PC-3 (cell line): ENCODE measurements around the gene ARFGAP1. TPM values are rescaled to one million over a fixed set of nuclear protein-coding genes. Genes with fewer than 3 reads are reported as not detected.

Source experiments
- ATAC-seq: fragments of 200-7000 bp; cut with Tn5 transposase; 2 replicates; pipeline ENCODE4 v1.9.1; 2020; ENCODE audit warnings: mild to moderate bottlenecking, moderate library complexity
- BruUV-seq: library from RNA; stranded (reverse); fragments of 400-500 nt; replicated peaks from 2 replicates; lab custom pipeline; 2021; lab: Mats Ljungman, UMichigan
- CTCF ChIA-PET: fragments of 300-600 bp; sonication (Branson Sonifier 250); formaldehyde crosslinking; loops from one replicate; lab custom pipeline; 2022; ENCODE audit warnings: antibody characterized with exemption; lab: Charles Lee
- POLR2A ChIA-PET: fragments of 300-600 bp; sonication (Branson Sonifier 250); formaldehyde crosslinking; loops from one replicate; lab custom pipeline; 2022; ENCODE audit warnings: antibody characterized with exemption; ENCODE audit not compliant: unreplicated experiment; lab: Charles Lee
- DNase-seq: peaks from one replicate; pipeline ENCODE4 v3.0.0-alpha.2; 2015
- H2AFZ ChIP-seq: fragments of 300-600 bp; sonication (generic); 2 replicates; pipeline ENCODE4 v1.6.0; 2016; ENCODE audit warnings: antibody characterized with exemption, low read length
- H3F3A ChIP-seq: fragments of 300-600 bp; sonication (generic); one replicate; pipeline ENCODE4 v1.6.0; 2017; ENCODE audit warnings: antibody characterized with exemption, low read length, control low read depth, mild to moderate bottlenecking; ENCODE audit not compliant: unreplicated experiment
- H3K27ac ChIP-seq: fragments of 300-600 bp; sonication (generic); 2 replicates; pipeline ENCODE4 v1.5.1; 2016; ENCODE audit warnings: mild to moderate bottlenecking, low read length
- H3K27me3 ChIP-seq: fragments of 300-600 bp; sonication (generic); 2 replicates; pipeline ENCODE4 v1.6.1; 2016; ENCODE audit warnings: low read length, mixed read lengths
- H3K36me3 ChIP-seq: fragments of 300-600 bp; sonication (generic); 2 replicates; pipeline ENCODE4 v1.6.1; 2016; ENCODE audit warnings: low read depth, mixed run types, low read length, mixed read lengths
- H3K4me1 ChIP-seq: fragments of 300-600 bp; sonication (generic); 2 replicates; pipeline ENCODE4 v1.5.1; 2016; ENCODE audit warnings: low read length; ENCODE audit not compliant: insufficient read depth
- H3K4me2 ChIP-seq: fragments of 300-600 bp; sonication (generic); 2 replicates; pipeline ENCODE4 v1.6.0; 2016; ENCODE audit warnings: low read length
- H3K4me3 ChIP-seq: fragments of 300-600 bp; sonication (generic); 2 replicates; pipeline ENCODE4 v1.5.1; 2016; ENCODE audit warnings: mild to moderate bottlenecking, low read length, mixed read lengths
- H3K79me2 ChIP-seq: fragments of 300-600 bp; sonication (generic); 2 replicates; pipeline ENCODE4 v1.6.1; 2017; ENCODE audit warnings: low read length, mixed read lengths
- H3K9ac ChIP-seq: fragments of 300-600 bp; sonication (generic); 2 replicates; pipeline ENCODE4 v1.6.0; 2016; ENCODE audit warnings: mild to moderate bottlenecking, low read length
- H3K9me2 ChIP-seq: fragments of 300-600 bp; sonication (generic); replicated peaks from 2 replicates; pipeline ENCODE4 v1.6.1; 2016; ENCODE audit warnings: mixed run types, low read length, mixed read lengths
- H3K9me3 ChIP-seq: fragments of 300-600 bp; sonication (generic); 2 replicates; pipeline ENCODE4 v1.6.1; 2016; ENCODE audit warnings: low read length, mixed read lengths
- H4K20me1 ChIP-seq: fragments of 300-600 bp; sonication (generic); 2 replicates; pipeline ENCODE4 v1.6.1; 2016; ENCODE audit warnings: low read length, mixed read lengths
- EZH2 ChIP-seq: fragments of 300-600 bp; sonication (generic); IDR thresholded peaks from one replicate; pipeline ENCODE4 v1.6.1; 2017; ENCODE audit warnings: antibody characterized with exemption, mild to moderate bottlenecking, low read length; ENCODE audit not compliant: unreplicated experiment
- EZH2phosphoT487 ChIP-seq: fragments of 300-600 bp; sonication (generic); IDR thresholded peaks from 2 replicates; pipeline ENCODE4 v1.6.1; 2018; ENCODE audit warnings: mild to moderate bottlenecking, antibody characterized with exemption, low read length, borderline replicate concordance
- intact Hi-C: fragments of 100-400 bp; cut with micrococcal nuclease; formaldehyde crosslinking; loops from 2 replicates; pipeline ENCODE4 v1.9.0; 2023
- total RNA-seq: library from RNA; depleted of rRNA; stranded (reverse); fragments of >200 nt; gene quantifications from 2 replicates; pipeline ENCODE4 v1.2.3, GENCODE V29; 2014
- TF ChIP-seq, protein P1 (sequence below): fragments of 300-600 bp; sonication (generic); conservative IDR thresholded peaks from 2 replicates; pipeline ENCODE4 v1.5.1; 2017; ENCODE audit warnings: antibody characterized with exemption, low read depth, mild to moderate bottlenecking, low read length

ARFGAP1 gene
- total RNA-seq, 1 experiment from 2014 or later, result 75.6 TPM

DNA sequence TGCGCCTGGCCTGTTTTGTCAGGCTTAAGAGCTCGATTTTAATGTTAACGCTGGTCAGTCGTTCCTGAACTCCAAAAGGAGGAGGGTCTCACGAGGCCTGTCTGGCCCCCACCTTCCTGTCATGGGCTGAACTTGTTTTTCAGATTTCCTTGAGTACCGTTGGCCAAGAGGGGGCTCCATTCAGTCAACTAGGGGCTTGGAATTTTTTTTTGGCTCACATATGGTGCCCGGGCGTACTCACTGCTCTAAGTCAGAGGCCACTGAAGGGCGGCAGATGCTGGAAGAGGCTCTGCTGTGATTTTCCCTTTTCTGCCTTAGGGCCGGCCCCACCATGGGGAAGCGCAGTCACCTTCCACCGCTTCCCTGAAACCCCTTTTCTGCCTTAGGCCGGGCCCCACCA, 43.8 kb upstream of the ARFGAP1 start:
- H3K9me2 ChIP-seq, result no peaks in the 10 kb centered on the region
- no peak overlapping the region for H3K4me3 ChIP-seq
- H3K9ac ChIP-seq, result no peak overlapping the region
- no peak overlapping the region for H2AFZ ChIP-seq
- H3K9me3 ChIP-seq, result no peaks in the 10 kb centered on the region
- intact Hi-C loops, result no loop called here
- POLR2A ChIA-PET, result no interaction called here
- no peaks in the 10 kb centered on the region for H3F3A ChIP-seq
- CTCF ChIA-PET, result no interaction called here
- H3K79me2 ChIP-seq, result no peaks in the 10 kb centered on the region
- H3K36me3 ChIP-seq, result no peaks in the 10 kb centered on the region
- no peak for DNase-seq
- no peak overlapping the region for H3K27ac ChIP-seq
- no peak for ATAC-seq
- no peaks in the 10 kb centered on the region for H4K20me1 ChIP-seq
- TF ChIP-seq, protein P1, sequence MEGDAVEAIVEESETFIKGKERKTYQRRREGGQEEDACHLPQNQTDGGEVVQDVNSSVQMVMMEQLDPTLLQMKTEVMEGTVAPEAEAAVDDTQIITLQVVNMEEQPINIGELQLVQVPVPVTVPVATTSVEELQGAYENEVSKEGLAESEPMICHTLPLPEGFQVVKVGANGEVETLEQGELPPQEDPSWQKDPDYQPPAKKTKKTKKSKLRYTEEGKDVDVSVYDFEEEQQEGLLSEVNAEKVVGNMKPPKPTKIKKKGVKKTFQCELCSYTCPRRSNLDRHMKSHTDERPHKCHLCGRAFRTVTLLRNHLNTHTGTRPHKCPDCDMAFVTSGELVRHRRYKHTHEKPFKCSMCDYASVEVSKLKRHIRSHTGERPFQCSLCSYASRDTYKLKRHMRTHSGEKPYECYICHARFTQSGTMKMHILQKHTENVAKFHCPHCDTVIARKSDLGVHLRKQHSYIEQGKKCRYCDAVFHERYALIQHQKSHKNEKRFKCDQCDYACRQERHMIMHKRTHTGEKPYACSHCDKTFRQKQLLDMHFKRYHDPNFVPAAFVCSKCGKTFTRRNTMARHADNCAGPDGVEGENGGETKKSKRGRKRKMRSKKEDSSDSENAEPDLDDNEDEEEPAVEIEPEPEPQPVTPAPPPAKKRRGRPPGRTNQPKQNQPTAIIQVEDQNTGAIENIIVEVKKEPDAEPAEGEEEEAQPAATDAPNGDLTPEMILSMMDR, result no peak
- TF ChIP-seq EZH2 (no peak), EZH2phosphoT487 (no peak)
- H3K4me1 ChIP-seq, result peaks cover 41% of the 10 kb centered on the region
- H3K27me3 ChIP-seq, result no peaks in the 10 kb centered on the region
- H3K4me2 ChIP-seq, result no peak overlapping the region
- no TSS peak for BruUV-seq

DNA sequence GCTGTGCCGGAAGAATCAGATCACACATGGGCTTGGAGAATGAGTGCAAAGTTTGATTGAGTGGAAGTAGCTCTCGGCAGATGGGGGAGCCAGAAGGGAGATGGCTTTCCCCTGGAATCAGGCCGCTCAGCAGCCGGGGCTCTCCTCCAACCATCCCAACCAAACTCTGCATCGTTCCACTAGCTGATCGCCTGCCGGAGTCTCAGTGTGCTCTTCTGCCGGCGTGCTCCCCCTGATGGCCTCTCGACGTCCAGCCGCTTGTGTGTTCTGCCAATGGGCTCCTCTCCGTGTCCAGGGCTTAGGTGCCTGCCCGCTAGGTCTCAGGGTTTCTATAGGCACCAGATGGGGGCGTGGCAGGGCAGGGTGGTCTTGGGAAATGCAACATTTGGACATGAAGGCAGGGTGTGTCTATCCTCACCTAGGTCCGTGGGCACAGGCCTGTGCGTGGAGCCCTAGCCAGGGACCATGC, 41.8 kb upstream of the ARFGAP1 start:
- no peaks in the 10 kb centered on the region for H3F3A ChIP-seq
- POLR2A ChIA-PET, result no interaction called here
- DNase-seq (peak; percentile 58), ATAC-seq (peak; percentile 55)
- H3K27me3 ChIP-seq, result no peaks in the 10 kb centered on the region
- H3K27ac ChIP-seq, result no peak overlapping the region
- H3K36me3 ChIP-seq, result no peaks in the 10 kb centered on the region
- no peaks in the 10 kb centered on the region for H3K79me2 ChIP-seq
- H2AFZ ChIP-seq, result peak overlapping the region; percentile 51
- no peaks in the 10 kb centered on the region for H4K20me1 ChIP-seq
- TF ChIP-seq, protein P1, result peak; percentile 69
- no peak for TF ChIP-seq EZH2
- intact Hi-C loops, result loop anchor here (5.0 kb wide), 1 partner anchor 49 kb away; no protein-coding TSS in a partner anchor
- no peak overlapping the region for H3K4me2 ChIP-seq
- CTCF ChIA-PET, result interaction anchor here (0.6 kb wide), 1 partner anchor 70 kb away, joined by 5 read pairs; no protein-coding TSS in a partner anchor
- no peak overlapping the region for H3K4me3 ChIP-seq
- BruUV-seq, result no TSS peak
- peaks cover 32% of the 10 kb centered on the region for H3K4me1 ChIP-seq
- H3K9ac ChIP-seq, result no peak overlapping the region
- H3K9me2 ChIP-seq, result no peaks in the 10 kb centered on the region
- no peaks in the 10 kb centered on the region for H3K9me3 ChIP-seq
